K562 (cell line): ENCODE data around the gene GABBR1.

Source experiments
- FOXK1 ChIP-seq: sonication (generic); formaldehyde crosslinking; IDR thresholded peaks from 2 replicates; pipeline ENCODE4 v1.8.0; 2022; ENCODE audit warnings: missing genetic modification reagents, mild to moderate bottlenecking, borderline replicate concordance
- KDM1A ChIP-seq, 2 experiments: fragments of 450-650 bp; IDR thresholded peaks; 2 replicates each; pipeline ENCODE4 v1.6.1; 2016; ENCODE audit warnings: mild to moderate bottlenecking in 2 of 2
- MAZ ChIP-seq, 2 experiments: fragments of 450-650 bp in 1 of 2; sonication (generic) in 1 of 2; formaldehyde crosslinking; IDR thresholded peaks in 1 of 2; conservative IDR thresholded peaks in 1 of 2; 2 replicates each; pipeline versions ENCODE4 v1.4.0 to v1.5.0; 2020; ENCODE audit warnings: mild to moderate bottlenecking in 1 of 2, missing genetic modification reagents in 1 of 2
- POLR2A ChIP-seq: fragments of 450-650 bp; conservative IDR thresholded peaks from 2 replicates; pipeline ENCODE4 v1.6.1; 2016
- RNF2 ChIP-seq: sonication (generic); IDR thresholded peaks from 2 replicates; pipeline ENCODE4 v1.6.1; 2016
- SETDB1 ChIP-seq: IDR thresholded peaks from one replicate; pipeline ENCODE4 v1.6.1; 2012; ENCODE audit warnings: low read length, control low read depth, inconsistent platforms

DNA sequence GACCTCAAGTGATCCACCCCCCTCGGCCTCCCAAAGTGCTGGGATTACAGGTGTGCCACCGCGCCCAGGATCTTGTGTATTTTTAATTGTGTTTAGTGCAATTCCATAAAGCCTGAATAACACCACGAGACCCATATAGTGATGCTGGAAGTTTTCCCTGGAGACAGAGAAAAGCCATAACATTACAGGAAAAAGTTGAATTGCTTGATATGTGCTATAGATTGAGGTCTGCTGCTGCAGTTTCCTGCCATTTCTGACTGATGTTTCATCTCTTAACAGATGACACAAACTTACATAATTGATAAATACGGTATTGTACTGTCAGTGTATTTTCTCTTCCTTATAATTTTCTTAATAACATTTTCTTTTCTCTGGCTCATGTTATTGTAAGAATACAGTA is 66.1 kb downstream of the GABBR1 start:
- TF ChIP-seq RNF2 (no peak), KDM1A (IDR thresholded peaks at IDR 0.05) (no peak), MAZ (CRISPR knock-in tag; conservative IDR thresholded peaks at IDR 0.05 in 1 of 2, IDR thresholded peaks at IDR 0.05 in 1 of 2) (no peak), SETDB1 (no peak), FOXK1 (CRISPR knock-in tag) (no peak), POLR2A (no peak)
